ENCODE data around the gene PTPRR.

The PTPRR gene

DNA sequence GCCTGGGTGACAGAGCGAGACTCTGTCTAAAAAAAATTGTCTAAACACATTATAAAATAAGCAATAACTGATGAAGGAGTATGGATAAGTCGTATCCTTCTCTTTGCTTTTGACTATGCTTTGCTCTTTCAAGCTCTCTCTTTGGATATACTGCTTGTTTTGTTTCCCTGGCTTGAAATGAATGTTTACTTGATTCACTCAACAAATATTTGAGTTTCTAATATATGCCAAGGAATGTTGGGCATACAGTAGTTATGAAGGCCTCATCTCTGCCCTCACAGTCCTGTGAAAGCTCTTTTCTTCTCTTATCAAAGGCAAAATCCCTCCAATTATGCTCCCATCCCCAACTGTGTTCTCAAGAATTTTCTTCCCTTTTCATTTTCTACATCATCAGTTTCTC is 123.5 kb downstream of the PTPRR start:
- no peak for DNase-seq (ENCODE audit: low read depth in 2 of 2)

DNA sequence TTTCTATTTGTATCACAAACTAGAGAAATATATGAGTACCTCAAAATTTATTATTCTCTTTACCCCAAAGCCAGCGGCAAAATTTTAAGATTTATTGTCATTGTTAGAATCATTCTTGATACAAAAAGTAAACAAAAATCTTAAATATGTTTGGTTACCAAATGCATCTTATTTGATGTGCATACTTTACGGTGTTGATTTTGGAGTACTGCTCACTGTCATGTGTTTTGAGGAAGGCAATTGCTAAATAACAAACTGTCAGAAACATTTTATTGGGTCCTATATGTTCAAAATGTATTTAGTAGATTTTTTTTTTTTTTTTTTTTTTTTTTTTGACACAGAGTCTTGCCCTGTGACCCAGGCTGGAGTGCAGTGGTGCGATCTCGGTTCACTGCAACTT is 124.9 kb downstream of the PTPRR start:
- DNase-seq (ENCODE audit: low read depth in 2 of 2): no peak

DNA sequence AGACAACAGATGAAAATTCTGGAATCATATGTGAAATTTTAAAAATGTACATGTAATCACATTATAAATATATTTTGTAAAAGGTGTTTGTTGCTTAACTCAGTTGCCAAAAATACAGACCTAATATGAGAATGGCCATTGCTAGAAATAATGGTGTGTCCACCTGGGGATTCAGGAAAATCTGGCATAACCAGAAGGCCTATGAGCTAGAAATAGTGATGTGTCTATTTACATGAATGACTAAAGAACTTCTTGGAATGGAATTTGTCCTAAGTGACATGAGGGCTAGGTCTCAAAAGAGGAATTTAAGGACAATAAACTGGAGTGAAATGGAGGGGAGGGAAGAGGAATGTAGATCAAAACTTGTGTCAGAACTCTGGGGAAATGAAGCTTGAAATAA is 126.4 kb downstream of the PTPRR start:
- DNase-seq (ENCODE audit: low read depth in 2 of 2): no peak

DNA sequence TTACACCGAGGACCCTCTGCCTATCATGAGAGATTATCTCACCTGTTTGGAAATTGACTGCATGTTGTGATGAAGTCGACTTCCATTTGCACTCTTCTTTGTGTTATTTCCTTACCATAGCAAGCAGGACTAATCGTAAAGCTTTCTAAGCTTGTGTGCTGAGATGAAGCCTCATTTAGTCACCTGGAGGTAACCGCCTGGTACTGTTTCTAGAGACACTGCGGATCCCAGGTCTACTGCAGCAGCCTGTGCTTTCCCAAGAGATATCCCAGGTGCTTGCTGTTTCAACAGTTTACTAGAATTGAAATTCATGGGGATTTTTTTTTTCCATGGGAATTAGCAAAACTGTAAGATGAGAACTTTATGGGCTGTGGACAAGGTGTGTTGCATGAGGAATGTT is 131.8 kb downstream of the PTPRR start:
- DNase-seq (ENCODE audit: low read depth in 2 of 2): no peak

DNA sequence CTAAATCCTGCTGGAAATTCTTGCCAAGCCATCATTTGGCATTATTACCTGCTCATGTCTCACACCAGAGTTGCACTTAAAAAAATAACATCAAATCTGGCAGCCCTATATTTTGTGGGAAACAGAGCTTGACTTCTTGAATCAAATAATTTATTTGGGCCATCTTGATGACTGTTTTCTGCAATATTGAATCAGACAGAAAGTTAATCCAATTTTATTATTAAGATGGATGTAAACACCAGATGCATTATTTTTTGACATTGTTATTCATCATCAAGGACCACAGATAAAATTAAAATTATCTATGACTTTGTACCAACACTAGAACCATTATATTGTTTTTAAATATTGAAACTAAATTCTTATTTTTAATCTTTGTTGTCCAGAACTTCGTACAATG is 132.9 kb downstream of the PTPRR start:
- no peak for DNase-seq (ENCODE audit: low read depth in 2 of 2)

DNA sequence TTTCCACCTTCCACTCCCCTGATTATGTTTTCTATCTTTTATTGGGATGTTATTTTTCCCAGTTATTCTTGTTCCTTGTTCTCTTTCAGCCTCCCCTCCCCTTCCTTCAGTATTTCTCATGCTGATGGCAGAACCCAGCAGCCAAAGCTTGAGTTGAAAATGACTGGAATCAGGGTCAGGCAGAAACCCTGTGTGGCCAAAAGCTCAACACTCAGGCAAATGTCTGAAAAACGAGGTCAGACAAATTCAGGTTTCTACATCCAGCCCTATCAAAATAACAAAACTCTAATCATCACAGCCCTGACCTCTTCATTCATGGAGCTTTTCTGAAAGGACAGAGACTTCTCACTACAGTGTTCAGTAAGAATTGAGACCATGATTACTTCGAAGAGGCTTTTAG is 134.6 kb downstream of the PTPRR start:
- no peak for DNase-seq (ENCODE audit: low read depth in 2 of 2)

DNA sequence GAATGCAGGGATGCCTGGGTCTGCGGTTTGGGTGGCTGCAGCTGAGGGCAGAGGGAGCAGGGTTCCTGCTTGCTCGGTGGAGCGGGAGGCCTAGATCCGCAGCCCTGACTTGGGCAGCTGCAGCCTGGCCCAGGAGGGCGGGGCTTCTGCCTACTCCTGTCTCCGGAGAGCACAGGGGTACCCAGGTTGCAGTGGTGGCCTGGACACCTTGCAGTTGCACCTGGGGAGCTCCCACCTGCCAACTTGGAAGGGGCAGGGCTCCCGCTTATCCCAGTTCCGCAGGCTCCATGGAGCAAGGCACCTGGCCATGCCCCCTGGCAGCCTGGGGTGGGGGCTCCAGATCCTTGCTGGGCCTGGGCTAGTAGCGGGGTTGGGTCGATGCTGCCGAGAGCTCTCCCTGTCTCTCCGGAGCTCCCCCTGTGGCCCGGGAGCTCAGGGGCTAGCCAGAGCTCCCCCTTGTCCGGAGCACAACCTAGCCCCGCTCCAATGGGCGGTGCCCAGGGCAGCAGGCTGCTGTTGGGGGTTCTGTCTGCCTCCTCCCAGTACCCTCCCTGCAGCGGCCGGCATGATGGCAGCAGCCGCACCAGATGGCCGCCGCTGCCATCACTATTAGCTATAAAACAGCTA is 136.4 kb downstream of the PTPRR start:
- no peak for DNase-seq (ENCODE audit: low read depth in 2 of 2)

DNA sequence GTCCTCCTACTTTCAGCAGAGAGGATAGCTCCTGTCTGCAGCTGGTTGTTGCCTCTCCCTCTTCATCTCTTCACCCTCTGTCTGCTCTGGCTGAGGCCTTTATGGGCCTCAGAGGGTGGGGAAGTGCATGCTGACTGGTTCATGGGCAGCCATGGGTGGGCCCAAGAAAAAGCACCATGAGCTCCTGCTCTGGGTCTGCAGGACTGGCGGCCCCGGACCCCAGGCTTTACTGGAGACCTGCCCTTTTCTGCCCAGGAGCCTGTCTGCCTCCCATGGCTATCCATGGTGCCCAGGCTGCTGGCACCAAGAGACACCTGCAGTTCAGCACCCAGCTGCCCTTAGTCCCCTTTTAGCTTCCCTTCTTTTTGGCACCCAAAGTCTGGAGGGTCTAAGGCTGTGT is 137.1 kb downstream of the PTPRR start:
- no peak for DNase-seq (ENCODE audit: low read depth in 2 of 2)

DNA sequence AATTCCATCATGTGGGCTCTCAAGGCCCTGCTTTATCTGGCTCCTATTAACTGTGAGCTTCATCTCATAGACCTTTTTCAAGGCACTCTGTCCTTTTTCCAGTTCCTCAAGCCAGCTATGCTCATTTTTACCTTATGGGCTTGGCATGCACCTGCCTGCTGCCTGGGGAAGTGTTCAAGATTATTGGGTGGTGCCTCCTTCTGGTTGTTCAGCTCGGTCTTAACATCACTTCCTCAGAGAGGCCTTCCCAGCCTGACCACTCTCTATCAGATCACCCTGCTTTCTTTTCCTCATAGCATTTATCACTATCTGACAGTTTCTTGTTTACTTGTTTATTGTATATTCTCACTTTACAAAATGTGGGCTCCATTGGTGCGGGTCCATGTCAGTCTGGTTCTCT is 141.3 kb downstream of the PTPRR start:
- DNase-seq (ENCODE audit: low read depth in 2 of 2): no peak

DNA sequence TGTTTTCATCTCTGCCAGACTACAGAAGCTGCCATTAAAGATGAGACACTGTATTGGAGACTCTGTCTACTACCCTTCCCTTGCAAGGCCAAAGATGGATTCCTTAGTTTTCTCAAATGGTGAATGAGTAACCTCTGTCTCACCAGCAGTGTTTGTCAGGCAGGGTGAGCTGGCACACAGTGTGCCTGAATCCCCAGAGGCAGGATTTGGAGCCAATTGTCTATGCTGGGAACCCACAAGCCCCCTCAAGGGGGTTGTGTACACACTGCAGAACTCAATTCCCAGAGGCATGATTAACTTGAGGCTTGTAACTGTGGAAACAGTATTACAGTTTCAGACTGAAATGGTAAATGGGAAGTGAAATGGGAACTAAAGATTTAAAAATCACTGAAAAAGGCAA is 146.5 kb downstream of the PTPRR start:
- DNase-seq (ENCODE audit: low read depth in 2 of 2): no peak

DNA sequence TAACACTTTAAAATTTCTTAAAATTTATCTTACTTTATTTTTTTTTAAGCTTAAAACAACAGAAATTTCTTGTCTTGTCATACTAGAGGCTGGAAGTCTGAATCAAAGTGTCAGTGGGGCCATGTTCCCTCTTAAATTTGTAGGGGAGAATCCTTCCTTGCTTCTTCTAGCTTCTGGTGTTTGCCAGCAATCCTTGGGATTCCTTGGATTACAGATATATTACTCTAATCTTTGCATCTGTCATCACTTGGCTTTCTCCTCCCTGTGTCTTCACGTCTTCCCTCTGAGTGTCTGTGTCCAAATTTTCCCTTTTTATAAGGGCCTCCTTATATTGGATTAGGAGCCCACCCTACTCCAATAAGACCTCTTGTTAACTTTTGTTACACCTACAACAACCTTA is 147.7 kb downstream of the PTPRR start:
- DNase-seq (ENCODE audit: low read depth in 2 of 2): no peak

DNA sequence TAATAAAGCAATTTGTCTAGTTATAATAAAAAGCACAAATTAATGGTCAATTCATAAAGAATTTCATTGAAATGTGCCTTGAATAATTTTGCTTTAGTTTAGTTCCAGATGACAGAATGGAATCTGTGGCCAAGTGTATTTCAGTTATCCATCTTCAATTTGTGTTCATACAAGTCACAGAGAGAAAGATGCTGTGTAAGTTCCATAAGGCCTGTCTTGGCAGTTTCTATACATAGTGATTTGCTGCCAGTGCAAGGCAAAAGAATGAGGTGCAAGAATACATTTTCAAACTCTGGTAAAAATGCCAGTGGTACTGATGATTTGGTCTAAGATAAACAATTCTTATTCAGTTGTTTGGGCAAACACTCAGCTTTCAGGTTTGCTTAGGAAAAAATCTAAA is 149.0 kb downstream of the PTPRR start:
- DNase-seq (ENCODE audit: low read depth in 2 of 2): no peak

DNA sequence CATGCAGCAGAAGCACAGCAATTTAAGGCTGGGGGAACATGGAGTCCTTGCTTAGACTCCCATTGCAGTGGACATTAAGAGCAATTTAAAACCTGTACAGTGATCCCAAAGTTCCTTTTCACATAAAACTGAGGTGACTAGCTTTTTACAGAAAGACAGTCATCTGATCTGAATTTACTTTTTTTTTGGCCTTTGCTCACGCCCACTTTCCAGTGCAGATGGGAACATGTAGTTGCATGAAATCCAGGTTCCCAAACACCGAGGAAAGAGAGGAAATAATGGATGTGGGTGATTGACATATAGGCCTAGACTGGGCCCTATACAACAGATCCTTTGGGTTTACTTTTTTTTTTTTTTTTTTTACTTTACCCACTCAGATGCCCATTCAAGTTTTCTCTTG is 156.9 kb downstream of the PTPRR start:
- no peak for DNase-seq (ENCODE audit: low read depth in 2 of 2)

DNA sequence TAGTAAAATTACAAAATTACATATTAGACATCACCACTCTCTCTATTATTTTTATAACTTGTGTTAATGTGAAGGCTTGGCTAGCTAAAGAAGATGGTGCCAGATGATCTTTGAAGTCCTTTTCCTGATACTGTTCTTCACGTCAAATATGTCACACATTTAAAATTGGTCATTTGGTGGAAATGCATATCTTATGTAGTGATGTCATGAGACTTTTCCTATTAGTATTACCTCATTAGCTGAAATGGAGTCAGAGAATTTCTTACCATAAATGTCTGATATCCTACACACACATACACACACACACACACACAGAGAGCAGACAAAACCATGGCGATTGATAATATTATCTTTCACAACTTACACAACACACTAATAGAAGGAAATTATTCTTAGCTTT is 158.5 kb downstream of the PTPRR start:
- no peak for DNase-seq (ENCODE audit: low read depth in 2 of 2)

DNA sequence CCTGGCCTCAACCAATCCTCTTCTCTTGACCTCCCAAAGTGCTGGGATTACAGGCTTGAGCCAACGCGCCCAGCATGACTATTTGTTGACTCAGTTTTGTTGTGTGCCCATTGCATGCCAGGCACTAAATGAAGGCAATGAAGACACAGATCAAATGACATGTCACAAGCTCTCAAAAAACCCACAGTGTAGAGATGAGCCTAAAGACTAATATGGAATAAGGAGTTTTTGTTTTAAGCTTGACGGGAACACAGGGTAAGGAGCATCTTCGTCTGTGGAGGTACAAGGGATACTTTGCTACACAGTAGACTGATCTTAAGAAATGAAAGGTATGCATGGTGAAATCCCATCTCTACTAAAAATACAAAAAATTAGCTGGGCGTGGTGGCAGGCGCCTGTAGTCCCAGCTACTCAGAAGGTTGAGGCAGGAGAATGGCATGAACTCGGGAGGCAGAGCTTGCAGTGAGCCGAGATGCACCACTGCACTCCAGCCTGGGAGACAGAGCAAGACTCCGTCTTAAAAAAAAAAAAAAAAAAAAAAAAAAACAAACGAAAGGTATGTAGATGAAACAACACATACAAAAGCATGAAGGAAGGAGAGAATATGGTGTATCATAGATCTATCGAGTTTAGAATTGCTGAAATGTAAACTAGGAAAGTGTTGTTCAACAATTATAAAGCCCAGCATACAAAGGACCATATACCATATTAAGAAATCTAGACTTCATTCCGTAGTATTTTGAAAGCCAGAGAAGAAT is 161.2 kb downstream of the PTPRR start:
- no peak for DNase-seq (ENCODE audit: low read depth in 2 of 2)

DNA sequence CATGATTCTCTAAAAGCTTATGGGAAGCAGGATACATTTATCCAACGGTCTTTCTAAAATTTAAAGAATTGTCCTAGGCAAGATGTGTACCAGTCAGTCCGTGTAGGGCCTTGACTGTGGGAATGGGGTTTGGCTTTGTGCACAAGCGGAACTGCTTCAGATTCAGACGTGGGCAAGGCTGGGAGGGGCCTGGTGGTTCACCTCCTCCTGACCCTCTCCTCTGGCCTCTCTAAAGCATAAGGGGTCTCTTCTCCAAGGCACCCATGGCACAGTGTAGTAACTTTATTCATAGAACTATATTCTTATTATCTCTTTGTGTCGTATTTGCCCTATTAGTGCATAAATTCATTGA is 162.1 kb downstream of the PTPRR start:
- no peak for DNase-seq (ENCODE audit: low read depth in 2 of 2)

DNA sequence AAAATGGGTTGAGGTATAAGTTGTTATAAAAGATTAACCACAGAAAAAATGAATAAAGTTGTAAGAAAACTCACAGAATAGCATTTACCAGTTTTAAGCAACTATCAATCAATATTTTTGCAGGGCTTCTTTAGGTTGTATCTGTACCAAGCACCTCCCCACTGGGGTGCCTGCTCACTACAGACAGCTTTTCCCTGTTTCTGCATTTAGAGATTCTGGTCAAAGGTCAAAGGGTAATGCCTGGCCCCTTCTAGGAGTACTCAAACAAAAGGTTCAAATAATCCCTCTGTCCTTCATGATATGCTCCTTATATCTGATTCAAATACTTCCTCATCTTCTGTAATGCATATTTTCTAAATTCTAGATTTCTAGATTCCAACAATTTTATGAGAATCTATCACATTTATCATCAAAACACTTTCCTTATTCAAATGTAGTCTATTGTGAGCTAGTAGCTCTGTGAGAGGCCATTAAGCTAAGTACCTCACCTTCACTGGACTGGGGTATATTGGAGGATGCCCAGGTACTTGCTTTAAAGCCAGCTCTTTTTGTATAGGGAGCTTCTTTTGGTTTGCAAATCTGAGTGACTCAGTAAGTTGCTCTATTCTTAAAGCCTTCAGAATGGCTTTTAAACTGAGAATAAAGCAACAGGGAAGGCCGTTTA is 162.6 kb downstream of the PTPRR start:
- no peak for DNase-seq (ENCODE audit: low read depth in 2 of 2)

DNA sequence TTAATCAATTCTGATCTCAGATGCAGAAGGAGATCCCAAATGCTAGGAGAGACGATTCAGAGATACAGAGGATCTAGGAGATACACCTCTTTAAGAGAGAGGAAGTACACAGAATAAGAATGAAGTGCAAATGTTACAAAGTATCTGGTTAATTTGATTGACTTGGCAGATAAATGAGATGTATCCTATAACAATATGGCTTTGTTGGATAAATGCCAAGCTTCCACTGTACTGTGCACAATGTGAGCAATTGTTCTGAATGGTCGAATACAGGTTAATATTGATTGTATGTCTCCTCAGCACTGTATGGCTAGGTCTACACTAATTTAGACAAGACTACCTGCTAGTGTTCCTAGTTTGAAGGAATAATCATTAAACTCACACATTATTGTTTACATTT is 163.7 kb downstream of the PTPRR start:
- DNase-seq (ENCODE audit: low read depth in 2 of 2): no peak

DNA sequence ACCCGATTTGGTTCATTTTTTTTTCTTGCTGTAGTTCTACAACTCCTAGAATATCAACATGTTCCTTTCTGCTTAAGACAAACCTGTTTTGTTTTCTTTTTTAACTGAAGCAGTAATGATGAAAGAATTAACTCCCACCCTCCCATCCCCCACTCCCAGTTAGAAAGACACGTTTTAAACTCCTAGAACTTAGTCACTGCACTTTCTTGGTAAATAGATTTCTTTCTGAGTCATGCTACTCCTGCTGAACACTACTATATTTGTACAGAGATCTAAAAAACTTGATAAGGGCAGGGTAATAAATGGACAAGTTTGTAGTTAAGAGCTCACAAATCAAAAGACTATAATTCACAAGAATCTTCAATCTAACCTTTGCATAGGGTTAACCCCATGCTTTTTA is 164.4 kb downstream of the PTPRR start:
- no peak for DNase-seq (ENCODE audit: low read depth in 2 of 2)

DNA sequence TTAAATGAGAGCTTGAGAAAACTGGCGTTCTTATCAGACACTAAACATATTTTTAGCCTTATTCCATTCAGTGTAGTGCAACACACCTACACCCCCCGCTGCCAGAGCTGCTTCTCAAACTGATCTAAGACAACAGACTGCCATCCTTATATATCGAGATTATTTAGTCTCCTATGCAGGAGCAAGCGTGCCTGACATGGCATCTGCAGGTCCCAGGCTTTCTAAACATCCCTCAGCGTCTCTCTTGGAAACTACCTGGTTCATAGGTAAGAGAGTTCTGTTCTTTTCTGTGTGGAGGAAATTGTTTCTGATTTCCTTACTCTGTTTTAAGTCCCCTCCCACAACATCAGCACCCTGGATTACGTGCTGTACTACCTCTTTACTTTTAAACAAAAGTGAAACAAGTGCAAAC is 166.2 kb downstream of the PTPRR start:
- no peak for DNase-seq (ENCODE audit: low read depth in 2 of 2)

DNA sequence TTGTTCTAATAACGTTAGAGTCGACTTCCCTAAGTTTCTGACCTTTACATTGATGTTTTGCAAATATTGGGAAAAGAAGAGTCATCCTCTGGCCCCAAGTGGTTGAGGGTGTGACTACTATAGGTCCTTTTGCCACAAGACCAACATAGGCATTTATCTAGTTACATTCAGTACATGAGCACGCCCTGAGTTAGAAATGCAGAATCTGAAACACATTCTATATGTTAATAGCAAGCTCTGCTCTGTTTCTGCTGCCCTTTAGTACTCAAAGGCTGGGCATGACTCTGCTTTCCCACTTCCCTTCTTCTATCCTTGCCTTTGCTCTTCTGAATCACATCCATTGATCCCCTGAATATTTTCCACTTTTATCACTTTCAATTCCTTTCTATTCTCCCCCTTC is 168.2 kb downstream of the PTPRR start:
- no peak for DNase-seq (ENCODE audit: low read depth in 2 of 2)

DNA sequence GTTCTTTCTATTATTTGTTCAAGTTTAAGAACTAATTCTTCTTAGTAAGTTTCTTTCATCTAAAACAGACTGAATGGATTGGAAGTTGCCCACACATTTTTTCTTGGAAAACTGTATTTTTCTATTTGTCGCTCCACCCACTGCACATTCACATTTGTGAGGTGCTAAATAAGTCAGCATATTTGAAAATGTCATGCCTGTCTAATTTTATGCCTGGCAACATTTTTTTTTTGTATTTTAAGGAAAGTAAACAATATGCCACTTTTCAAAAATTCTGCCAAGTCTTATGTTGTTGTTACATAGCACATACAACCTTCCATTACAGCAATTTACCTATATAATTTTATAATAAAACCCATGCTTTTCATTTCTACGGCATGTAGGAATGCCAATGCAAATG is 170.6 kb downstream of the PTPRR start:
- DNase-seq (ENCODE audit: low read depth in 2 of 2): no peak

DNA sequence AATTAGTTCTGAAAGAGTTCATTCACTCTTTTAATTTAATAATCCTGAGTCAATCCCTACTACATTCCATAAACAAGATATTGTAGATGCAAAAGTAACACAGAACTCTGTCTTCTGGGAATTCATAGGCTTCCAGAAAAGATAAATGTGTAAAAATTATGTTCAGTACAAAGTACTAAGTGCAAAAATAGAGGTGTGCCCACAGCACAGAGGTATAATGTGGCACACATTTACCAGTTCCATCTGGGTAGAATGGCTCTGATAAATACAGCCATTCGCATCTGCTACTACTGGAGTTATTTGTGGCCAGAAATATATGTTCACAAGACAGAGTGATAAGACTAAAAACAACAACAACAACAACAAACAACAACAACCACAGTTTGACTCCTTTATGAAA is 171.7 kb downstream of the PTPRR start:
- DNase-seq (ENCODE audit: low read depth in 2 of 2): no peak

Data from stimulated activated CD8-positive, alpha-beta memory T cell treated with anti-CD3 and anti-CD28 coated beads, Interleukin-7, amount 100 ng/mL, for 4 hours (primary cell).